Brain pericyte (primary cell): Measurements from ENCODE around the gene MICOS13.

Experiments used
- DNase-seq: peaks from one replicate; pipeline ENCODE4 v3.0.0-alpha.2; 2012; ENCODE audit warnings: low read depth, low spot score

MICOS13 gene

GRCh38 chr19:5687360-5688198 is 7.3 kb upstream of the MICOS13 start:
- no peak for DNase-seq

DNA sequence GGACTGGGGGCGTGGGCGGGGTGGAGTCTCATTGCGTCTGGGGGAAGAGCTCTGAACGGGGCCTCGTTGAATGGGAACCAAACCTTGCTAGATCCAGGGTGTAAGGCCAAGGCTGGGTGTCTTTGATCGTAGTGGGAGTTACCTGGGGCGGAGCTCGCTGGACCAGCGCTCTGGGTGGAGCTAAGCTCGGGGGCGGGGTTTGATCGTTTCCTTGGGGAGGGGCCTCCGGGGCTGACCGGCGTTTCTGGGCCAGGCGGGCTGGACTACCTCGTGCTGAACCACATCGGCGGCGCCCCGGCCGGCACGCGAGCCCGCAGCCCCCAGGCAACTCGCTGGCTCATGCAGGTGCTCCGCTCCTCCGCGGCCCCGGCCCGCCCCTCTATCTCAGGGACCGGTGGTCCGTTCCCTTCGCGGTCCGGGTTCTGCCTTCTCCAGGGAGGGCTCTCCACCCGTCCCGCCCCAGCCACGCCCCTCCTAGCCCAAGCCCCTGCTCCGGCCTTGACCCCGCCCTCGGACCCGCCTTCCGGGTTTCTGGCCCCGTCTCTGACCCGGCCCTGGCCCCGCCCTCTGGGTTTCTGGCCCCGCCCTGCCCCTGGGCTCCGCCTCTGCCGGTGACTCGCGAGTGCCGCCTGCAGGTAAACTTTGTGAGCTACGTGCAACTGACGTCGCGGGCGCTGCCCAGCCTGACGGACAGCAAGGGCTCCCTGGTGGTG is 6.5 kb upstream of the MICOS13 start:
- DNase-seq: peak; percentile 65

DNA sequence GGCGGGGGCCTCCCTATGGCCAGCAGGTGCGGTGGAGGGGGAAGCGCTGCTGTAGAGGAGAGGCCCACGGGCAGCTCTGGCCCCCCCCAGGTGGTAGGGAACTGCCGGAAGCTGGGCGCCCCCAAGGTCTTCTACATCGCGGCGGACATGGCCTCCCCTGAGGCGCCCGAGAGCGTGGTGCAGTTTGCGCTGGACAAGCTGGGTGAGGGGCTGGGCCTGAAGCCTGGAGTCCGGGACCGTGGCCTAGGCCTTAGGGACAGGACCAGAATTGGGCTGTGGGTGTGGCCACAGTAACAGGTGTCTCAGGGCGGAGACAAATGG is 6.0 kb upstream of the MICOS13 start:
- no peak for DNase-seq

DNA sequence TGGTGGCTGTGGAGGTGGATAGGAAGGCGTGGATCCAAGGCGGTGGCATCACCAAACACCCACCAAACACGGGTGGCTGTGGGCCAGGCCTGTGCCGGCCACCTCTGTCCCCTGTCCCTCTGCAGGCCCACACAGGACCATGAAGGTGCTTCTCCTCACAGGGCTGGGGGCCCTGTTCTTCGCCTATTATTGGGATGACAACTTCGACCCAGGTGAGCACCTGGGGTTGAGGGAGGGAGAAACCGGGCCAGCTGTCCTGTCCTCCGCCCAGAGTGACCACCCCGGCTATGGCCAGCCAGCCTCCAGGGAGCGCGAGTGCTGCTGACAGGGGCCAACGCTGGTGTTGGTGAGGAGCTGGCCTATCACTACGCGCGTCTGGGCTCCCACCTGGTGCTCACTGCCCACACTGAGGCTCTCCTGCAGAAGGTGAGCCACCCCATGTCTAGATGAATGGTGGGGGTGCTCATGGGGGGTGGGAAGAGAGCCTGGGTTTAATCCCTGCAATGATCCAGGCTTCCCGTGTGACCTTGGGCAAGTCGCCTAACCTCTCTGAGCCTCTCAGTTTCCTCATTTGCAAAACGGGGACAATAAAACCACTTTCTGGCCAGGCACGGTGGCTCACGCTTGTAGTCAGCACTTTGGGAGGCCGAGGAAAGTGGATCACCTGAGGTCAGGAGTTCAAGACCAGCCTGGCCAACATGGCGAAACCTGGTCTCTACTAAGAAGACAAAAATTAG is 4.5 kb upstream of the MICOS13 start:
- DNase-seq: no peak

- no peak for DNase-seq
Measured at GRCh38 chr19:5683177-5683886, 3.0 kb upstream of the MICOS13 start.

GRCh38 chr19:5682107-5682482 is 1.8 kb upstream of the MICOS13 start:
- DNase-seq: no peak

DNA sequence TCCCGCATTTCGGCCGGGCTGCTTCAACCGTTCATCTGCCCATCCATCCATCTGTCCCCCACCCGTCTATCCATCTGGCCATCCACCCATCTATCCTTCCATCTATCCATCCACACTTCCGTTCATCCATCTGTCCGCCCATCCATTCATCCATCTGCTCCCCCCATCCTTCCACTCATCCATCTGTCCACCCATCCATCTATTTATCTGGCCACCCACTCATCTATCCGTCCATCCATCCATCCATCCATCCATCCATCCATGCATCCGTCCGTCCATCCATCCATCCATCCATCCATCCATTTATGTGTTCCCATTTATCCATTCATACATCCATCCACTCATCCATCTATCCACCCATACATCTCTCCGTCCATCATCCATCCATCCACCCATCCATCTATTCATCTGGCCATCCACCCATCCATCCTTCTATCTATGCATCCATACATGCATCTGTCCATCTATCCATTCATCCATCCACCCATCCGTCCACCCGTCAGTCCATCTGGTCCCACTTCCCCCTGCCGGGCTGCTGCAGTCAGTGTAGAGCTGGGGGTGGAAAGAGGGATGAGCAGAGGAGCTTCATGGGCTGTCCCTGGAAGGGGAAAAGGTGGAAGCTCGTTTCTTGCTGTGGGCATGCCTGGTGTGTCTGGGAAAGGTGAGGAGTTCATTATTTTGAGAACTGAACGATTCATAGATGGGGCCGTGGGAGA is 1.2 kb upstream of the MICOS13 start:
- DNase-seq: no peak

- DNase-seq: no peak
Measured at GRCh38 chr19:5680084-5680436, 256 bp downstream of the MICOS13 start.

GRCh38 chr19:5679289-5680083 is 830 bp downstream of the MICOS13 start:
- DNase-seq: no peak

GRCh38 chr19:5678071-5678718 is 2.1 kb downstream of the MICOS13 start:
- DNase-seq: no peak

- no peak for DNase-seq
Measured at GRCh38 chr19:5677580-5677979, 2.7 kb downstream of the MICOS13 start.

- DNase-seq: no peak
Measured at GRCh38 chr19:5677136-5677535, 3.2 kb downstream of the MICOS13 start.

GRCh38 chr19:5676772-5677105 is 3.6 kb downstream of the MICOS13 start:
- DNase-seq: no peak

DNA sequence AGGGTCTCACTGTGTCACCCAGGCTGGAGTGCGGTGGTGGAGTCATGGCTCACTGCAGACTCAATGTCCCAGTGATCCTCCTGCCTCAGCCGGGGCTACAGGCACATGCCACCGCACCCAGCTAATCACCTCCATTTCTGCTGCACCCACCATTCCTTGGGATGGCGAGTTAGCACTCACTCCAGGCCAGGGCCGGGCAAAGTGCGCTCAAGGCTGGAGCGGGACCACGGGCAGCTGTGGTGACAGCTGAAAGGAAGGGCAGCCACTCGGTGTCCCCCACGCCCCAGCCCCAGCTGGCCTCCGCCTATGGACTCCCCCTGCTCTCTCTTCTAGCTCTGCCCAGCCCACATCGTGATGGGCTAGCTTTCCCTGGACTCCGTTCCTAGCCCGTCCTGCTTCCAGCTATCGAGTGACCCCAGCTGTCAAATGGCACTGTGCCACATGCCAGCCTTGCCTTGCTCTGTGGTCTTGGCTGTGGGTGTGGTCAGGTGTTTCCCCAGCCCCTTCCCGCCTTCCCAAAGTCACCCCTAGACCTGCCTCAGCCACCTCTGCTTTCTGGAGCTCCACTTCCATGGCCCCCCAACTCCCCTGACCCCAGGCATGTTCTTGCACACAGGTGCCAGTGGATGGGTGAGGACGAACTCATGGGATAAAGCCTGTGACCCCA is 4.1 kb downstream of the MICOS13 start:
- no peak for DNase-seq

DNA sequence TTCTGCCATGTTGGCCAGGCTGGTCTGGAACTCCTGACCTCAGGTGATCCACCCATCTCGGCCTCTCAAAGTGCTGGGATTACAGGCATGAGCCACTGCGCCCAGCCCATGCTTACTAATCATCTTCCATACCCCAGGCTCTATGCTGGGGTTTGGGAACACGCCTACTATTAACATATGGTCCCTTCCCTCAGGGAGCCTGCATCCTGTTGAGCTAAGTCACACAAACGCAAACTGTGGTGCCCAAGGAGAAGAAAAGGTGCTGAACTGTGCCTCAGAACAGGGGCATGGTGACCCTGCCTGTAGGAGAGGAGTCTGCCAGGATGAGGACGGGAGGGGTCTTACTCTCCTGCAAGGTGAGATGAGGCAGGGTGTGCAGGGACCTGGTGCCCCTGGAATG is 5.6 kb downstream of the MICOS13 start:
- DNase-seq: no peak

GRCh38 chr19:5673752-5674151 is 6.6 kb downstream of the MICOS13 start:
- DNase-seq: no peak

- DNase-seq: no peak
Measured at GRCh38 chr19:5672708-5673459, 7.4 kb downstream of the MICOS13 start.

GRCh38 chr19:5671600-5671999 is 8.7 kb downstream of the MICOS13 start:
- no peak for DNase-seq

DNA sequence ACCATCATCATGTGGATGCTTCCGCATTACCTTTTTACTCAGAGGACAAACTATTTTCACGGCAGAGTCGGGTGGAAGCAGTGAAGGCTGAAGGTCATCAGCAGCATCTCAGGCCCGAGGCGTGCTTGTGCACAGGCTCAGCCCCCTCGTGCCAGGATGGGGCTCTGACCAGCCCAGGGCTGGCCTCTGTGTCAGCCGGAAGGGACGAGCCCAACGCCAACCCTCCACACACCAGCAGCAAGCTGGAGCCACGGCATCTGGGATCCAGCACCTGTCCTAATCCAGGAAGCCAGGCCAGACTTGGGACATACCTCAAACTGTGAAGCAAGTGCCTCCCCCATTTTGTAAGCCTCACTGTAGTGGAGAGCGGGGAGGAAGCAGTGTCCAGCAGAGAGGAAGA is 11.1 kb downstream of the MICOS13 start:
- no peak for DNase-seq
